ENCODE results near the gene SYT15B.
"Not testable (repeated sequence)": the region's sequence is repeated elsewhere in the genome, so short reads cannot be mapped to it uniquely, and the experiment has no call there.

- not testable (repeated sequence) for TF ChIP-seq ZNF274 (IDR thresholded peaks at IDR 0.05; ENCODE audit: low read depth, low read length); YY1 (IDR thresholded peaks at IDR 0.05; ENCODE audit: insufficient read depth, insufficient read length)
Observed at GRCh38 chr10:47753871-47754270, 9.5 kb downstream of the SYT15B start.
